Measurements from ENCODE around the gene EDAR.

DNA sequence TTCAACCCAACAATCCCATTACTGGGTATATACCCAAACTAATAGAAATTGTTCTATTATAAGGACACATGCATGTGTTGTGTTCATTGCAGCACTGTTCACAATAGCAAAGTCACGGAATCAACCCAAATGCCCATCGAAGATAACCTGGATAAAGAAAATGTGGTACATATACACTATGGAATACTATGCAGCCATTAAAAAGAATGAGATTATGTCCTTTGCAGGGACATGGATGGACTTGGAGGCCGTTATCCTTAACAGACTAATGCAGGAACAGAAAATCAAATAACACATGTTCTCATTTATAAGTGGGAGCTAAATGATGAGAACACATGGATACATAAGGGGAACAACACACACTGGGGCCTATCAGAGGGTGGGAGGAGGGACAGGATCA is 136.6 kb downstream of the EDAR start:
- TF ChIP-seq, protein P1, sequence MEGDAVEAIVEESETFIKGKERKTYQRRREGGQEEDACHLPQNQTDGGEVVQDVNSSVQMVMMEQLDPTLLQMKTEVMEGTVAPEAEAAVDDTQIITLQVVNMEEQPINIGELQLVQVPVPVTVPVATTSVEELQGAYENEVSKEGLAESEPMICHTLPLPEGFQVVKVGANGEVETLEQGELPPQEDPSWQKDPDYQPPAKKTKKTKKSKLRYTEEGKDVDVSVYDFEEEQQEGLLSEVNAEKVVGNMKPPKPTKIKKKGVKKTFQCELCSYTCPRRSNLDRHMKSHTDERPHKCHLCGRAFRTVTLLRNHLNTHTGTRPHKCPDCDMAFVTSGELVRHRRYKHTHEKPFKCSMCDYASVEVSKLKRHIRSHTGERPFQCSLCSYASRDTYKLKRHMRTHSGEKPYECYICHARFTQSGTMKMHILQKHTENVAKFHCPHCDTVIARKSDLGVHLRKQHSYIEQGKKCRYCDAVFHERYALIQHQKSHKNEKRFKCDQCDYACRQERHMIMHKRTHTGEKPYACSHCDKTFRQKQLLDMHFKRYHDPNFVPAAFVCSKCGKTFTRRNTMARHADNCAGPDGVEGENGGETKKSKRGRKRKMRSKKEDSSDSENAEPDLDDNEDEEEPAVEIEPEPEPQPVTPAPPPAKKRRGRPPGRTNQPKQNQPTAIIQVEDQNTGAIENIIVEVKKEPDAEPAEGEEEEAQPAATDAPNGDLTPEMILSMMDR (IDR thresholded peaks at IDR 0.05) = no peak
- TF ChIP-seq POLR2A (IDR thresholded peaks at IDR 0.05) = no peak
